IMR-90 (cell line): ENCODE results near the gene PPP2R2D. TPM values are rescaled to one million over a fixed set of nuclear protein-coding genes. Genes with fewer than 3 reads are reported as not detected.

Experiments
- ATAC-seq: fragments of 200-7000 bp; cut with Tn5 transposase; 2 replicates; pipeline ENCODE4 v1.9.1; 2020; ENCODE audit warnings: low read depth, mild to moderate bottlenecking, moderate library complexity
- BruUV-seq: library from RNA; stranded (reverse); fragments of 400-500 nt; replicated peaks from 2 replicates; lab custom pipeline; 2021; lab: Mats Ljungman, UMichigan
- CTCF ChIA-PET: fragments of 300-600 bp; formaldehyde crosslinking; extraction: SDS; loops from one replicate; lab custom pipeline; 2021; ENCODE audit warnings: antibody characterized with exemption; lab: Yijun Ruan, JAX
- POLR2A ChIA-PET: fragments of 300-600 bp; sonication (Branson Sonifier 250); formaldehyde crosslinking; loops from one replicate; lab custom pipeline; 2022; ENCODE audit warnings: antibody characterized with exemption; ENCODE audit not compliant: unreplicated experiment; lab: Charles Lee
- DNase-seq: peaks from one replicate; pipeline ENCODE4 v3.0.0; 2013
- H2AFZ ChIP-seq: replicated peaks from 2 replicates; pipeline ENCODE3; 2013; ENCODE audit warnings: low read length, mild to moderate bottlenecking; ENCODE audit not compliant: poor library complexity
- H2AK5ac ChIP-seq: 2 replicates; pipeline ENCODE4 v1.6.1; 2013; ENCODE audit warnings: low read depth, low read length, inconsistent platforms
- H2AK9ac ChIP-seq: replicated peaks from 2 replicates; pipeline ENCODE3; 2013; ENCODE audit warnings: mild to moderate bottlenecking, low read depth, low read length, moderate library complexity; ENCODE audit not compliant: poor library complexity
- H2BK120ac ChIP-seq: 2 replicates; pipeline ENCODE4 v1.6.1; 2013; ENCODE audit warnings: low read depth, low read length, inconsistent platforms
- H2BK15ac ChIP-seq: 3 replicates; pipeline ENCODE4 v1.6.1; 2013; ENCODE audit warnings: low read depth, low read length, inconsistent platforms
- H2BK20ac ChIP-seq: 2 replicates; pipeline ENCODE4 v1.6.1; 2013; ENCODE audit warnings: low read depth, mild to moderate bottlenecking, inconsistent platforms, low read length, moderate library complexity
- H2BK5ac ChIP-seq: 2 replicates; pipeline ENCODE4 v1.6.1; 2013; ENCODE audit warnings: mild to moderate bottlenecking, low read depth, low read length, inconsistent platforms; ENCODE audit not compliant: poor library complexity, severe bottlenecking
- H3K14ac ChIP-seq: replicated peaks from 2 replicates; pipeline ENCODE4 v1.6.1; 2013; ENCODE audit warnings: low read depth, low read length, inconsistent platforms
- H3K18ac ChIP-seq: 2 replicates; pipeline ENCODE4 v1.6.1; 2013; ENCODE audit warnings: low read depth, low read length, control low read depth
- H3K23ac ChIP-seq: 2 replicates; pipeline ENCODE4 v1.6.1; 2013; ENCODE audit warnings: low read depth, low read length, inconsistent platforms
- H3K27ac ChIP-seq: 2 replicates; pipeline ENCODE4 v1.5.1; 2013; ENCODE audit warnings: mild to moderate bottlenecking, control low read depth, low read length; ENCODE audit not compliant: insufficient read depth
- H3K27me3 ChIP-seq: 2 replicates; pipeline ENCODE4 v1.6.1; 2013; ENCODE audit warnings: low read length; ENCODE audit not compliant: control insufficient read depth, insufficient read depth
- H3K36me3 ChIP-seq: 2 replicates; pipeline ENCODE4 v1.6.1; 2013; ENCODE audit warnings: low read length, mixed read lengths; ENCODE audit not compliant: control insufficient read depth, insufficient read depth
- H3K4ac ChIP-seq: 2 replicates; pipeline ENCODE4 v1.6.1; 2013; ENCODE audit warnings: low read depth, low read length, inconsistent platforms
- H3K4me1 ChIP-seq: 2 replicates; pipeline ENCODE4 v1.6.1; 2013; ENCODE audit warnings: low read length, mixed read lengths; ENCODE audit not compliant: control insufficient read depth, insufficient read depth
- H3K4me2 ChIP-seq: 2 replicates; pipeline ENCODE4 v1.6.1; 2013; ENCODE audit warnings: low read depth, mild to moderate bottlenecking, control low read depth, low read length, moderate library complexity
- H3K4me3 ChIP-seq: 2 replicates; pipeline ENCODE4 v1.5.1; 2013; ENCODE audit warnings: low read depth, mild to moderate bottlenecking, control low read depth, low read length, moderate library complexity; ENCODE audit not compliant: insufficient read depth
- H3K56ac ChIP-seq: 2 replicates; pipeline ENCODE4 v1.6.1; 2013; ENCODE audit warnings: low read length, inconsistent platforms; ENCODE audit not compliant: insufficient read depth; ENCODE audit errors: extremely low read depth
- H3K79me1 ChIP-seq, 2 experiments: 2 replicates each; pipeline ENCODE4 v1.6.1; 2013; ENCODE audit warnings: low read length in 2 of 2, inconsistent platforms in 1 of 2, low read depth in 1 of 2
- H3K9ac ChIP-seq: 2 replicates; pipeline ENCODE4 v1.6.1; 2013; ENCODE audit warnings: low read depth, low read length, control low read depth
- H3K9me1 ChIP-seq: 2 replicates; pipeline ENCODE4 v1.6.1; 2013; ENCODE audit warnings: low read length, inconsistent platforms; ENCODE audit not compliant: insufficient read depth
- H3K9me3 ChIP-seq: 2 replicates; pipeline ENCODE4 v1.6.1; 2013; ENCODE audit warnings: low read length; ENCODE audit not compliant: control insufficient read depth, insufficient read depth
- H4K20me1 ChIP-seq: 2 replicates; pipeline ENCODE4 v1.6.1; 2013; ENCODE audit warnings: low read length, inconsistent platforms; ENCODE audit not compliant: insufficient read depth
- H4K5ac ChIP-seq: 2 replicates; pipeline ENCODE4 v1.6.1; 2013; ENCODE audit warnings: mild to moderate bottlenecking, low read depth, low read length, control low read depth
- H4K8ac ChIP-seq, 2 experiments: 2 replicates each; pipeline ENCODE4 v1.6.1; 2013; ENCODE audit warnings: low read depth in 2 of 2, low read length in 2 of 2, control low read depth in 1 of 2, inconsistent platforms in 1 of 2
- H4K91ac ChIP-seq: 2 replicates; pipeline ENCODE4 v1.6.1; 2013; ENCODE audit warnings: low read depth, low read length, inconsistent platforms; ENCODE audit not compliant: insufficient read depth
- BHLHE40 ChIP-seq: fragments of 150-350 bp; IDR thresholded peaks from 2 replicates; pipeline ENCODE4 v1.6.1; 2016; ENCODE audit warnings: mild to moderate bottlenecking, low read depth, low read length
- CEBPB ChIP-seq: IDR thresholded peaks from 2 replicates; pipeline ENCODE4 v1.6.1; 2012; ENCODE audit warnings: low read depth, low read length, improper control_type of control experiment
- CHD1 ChIP-seq: IDR thresholded peaks from 2 replicates; pipeline ENCODE4 v1.6.1; 2012; ENCODE audit warnings: low read depth, low read length, improper control_type of control experiment
- FOS ChIP-seq: fragments of 150-350 bp; IDR thresholded peaks from 2 replicates; pipeline ENCODE4 v1.6.1; 2016; ENCODE audit warnings: low read depth, low read length
- MAFK ChIP-seq: IDR thresholded peaks from 2 replicates; pipeline ENCODE4 v1.6.1; 2012; ENCODE audit warnings: low read depth, low read length, improper control_type of control experiment
- MAZ ChIP-seq: IDR thresholded peaks from 2 replicates; pipeline ENCODE4 v1.6.1; 2012; ENCODE audit warnings: low read depth, mild to moderate bottlenecking, low read length, improper control_type of control experiment, moderate library complexity, borderline replicate concordance
- MXI1 ChIP-seq: IDR thresholded peaks from 2 replicates; pipeline ENCODE4 v1.6.1; 2012; ENCODE audit warnings: low read depth, mild to moderate bottlenecking, low read length, moderate library complexity, borderline replicate concordance
- NFE2L2 ChIP-seq: fragments of 150-350 bp; IDR thresholded peaks from 2 replicates; pipeline ENCODE4 v1.6.1; 2016; ENCODE audit warnings: low read depth, mild to moderate bottlenecking, low read length
- POLR2A ChIP-seq: IDR thresholded peaks from 2 replicates; pipeline ENCODE4 v1.6.1; 2012; ENCODE audit warnings: mild to moderate bottlenecking, low read depth, low read length
- RAD21 ChIP-seq: IDR thresholded peaks from 2 replicates; pipeline ENCODE4 v1.6.1; 2012; ENCODE audit warnings: low read length, improper control_type of control experiment
- RCOR1 ChIP-seq: IDR thresholded peaks from 2 replicates; pipeline ENCODE4 v1.6.1; 2012; ENCODE audit warnings: mild to moderate bottlenecking, low read length, improper control_type of control experiment; ENCODE audit not compliant: insufficient replicate concordance
- RFX5 ChIP-seq: IDR thresholded peaks from 2 replicates; pipeline ENCODE4 v1.8.0; 2012; ENCODE audit warnings: low read depth, mild to moderate bottlenecking, low read length, moderate library complexity
- SMC3 ChIP-seq: fragments of 150-350 bp; IDR thresholded peaks from 2 replicates; pipeline ENCODE4 v1.6.1; 2016; ENCODE audit warnings: low read depth, mild to moderate bottlenecking, antibody characterized with exemption, low read length, moderate library complexity
- USF2 ChIP-seq: fragments of 150-350 bp; IDR thresholded peaks from 2 replicates; pipeline ENCODE4 v1.6.1; 2017; ENCODE audit warnings: mild to moderate bottlenecking, antibody characterized with exemption, low read length, low read depth
- WGBS, 2 experiments: methylation state at CpG; one replicate each; pipeline versions ENCODE4 v1.1.5 to v1.1.7; 2013; ENCODE audit warnings: missing lambda C conversion rate in 2 of 2; ENCODE audit not compliant: insufficient read length in 1 of 2; ENCODE audit errors: extremely low coverage in 2 of 2; 5-methylcytosine and 5-hydroxymethylcytosine counted together
- dilution Hi-C: fragments of 300-500 bp; cut with HindIII; formaldehyde crosslinking; loops from one replicate; pipeline ENCODE4 v1.14.3; 2018; ENCODE audit warnings: low sequenced_read_pairs; ENCODE audit not compliant: unreplicated experiment
- in situ Hi-C: fragments of 300-500 bp; cut with MboI; formaldehyde crosslinking; loops from 3 replicates; pipeline ENCODE4 v1.14.3; 2019; ENCODE audit warnings: low sequenced_read_pairs, inconsistent platforms, mixed read lengths
- intact Hi-C: fragments of 100-400 bp; cut with micrococcal nuclease; formaldehyde crosslinking; loops from 2 replicates; pipeline ENCODE4 v1.10.0; 2022
- polyA plus RNA-seq, 3 experiments: library from polyadenylated mRNA; depleted of rRNA; stranded (reverse); fragments of >200 nt; gene quantifications; 2 replicates each; pipeline ENCODE4 v1.2.3, GENCODE V29; 2012; ENCODE audit warnings: low replicate concordance in 1 of 3
- total RNA-seq: library from RNA; depleted of rRNA; stranded (reverse); fragments of >200 nt; gene quantifications from 2 replicates; pipeline ENCODE4 v1.2.3, GENCODE V29; 2012
- TF ChIP-seq, protein P1 (sequence below): fragments of 150-350 bp; IDR thresholded peaks from 2 replicates; pipeline ENCODE4 v1.6.1; 2016; ENCODE audit warnings: low read depth, mild to moderate bottlenecking, low read length, moderate library complexity, borderline replicate concordance
- TF ChIP-seq, protein P2 (sequence below): conservative IDR thresholded peaks from 2 replicates; pipeline ENCODE4 v1.5.1; 2012; ENCODE audit warnings: mild to moderate bottlenecking, low read depth, low read length, improper control_type of control experiment

Gene PPP2R2D
- total and polyA plus RNA-seq, 2 of the 4 experiments (the other 2 are of a cell fraction), result 22.8 to 23.8 TPM

DNA sequence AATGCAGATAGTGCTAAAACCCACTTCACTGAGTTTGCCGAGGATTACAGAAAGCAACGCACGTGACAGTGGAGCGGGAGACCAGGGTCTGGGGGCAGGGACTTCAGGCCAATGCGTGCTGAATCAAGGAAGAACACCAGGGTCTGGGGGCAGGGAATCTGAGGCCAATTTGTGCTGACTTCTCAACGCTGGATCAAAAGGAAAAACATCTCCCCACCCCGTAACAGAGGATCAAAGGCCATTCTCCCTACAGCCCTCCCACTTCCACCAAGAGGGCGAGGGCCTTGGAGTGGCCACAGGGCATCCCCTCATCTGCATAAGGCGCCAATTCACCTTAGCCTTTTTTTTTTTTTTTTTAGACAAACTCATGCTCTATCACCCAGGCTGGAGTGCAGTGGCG lies 103.2 kb downstream of the PPP2R2D start:
- Histone ChIP-seq H2AK9ac (no peak overlapping the region), H4K91ac (no peak overlapping the region), H3K4ac (no peak overlapping the region), H3K9me1 (peaks cover under 1% of the 10 kb centered on the region; the same call in 1 of the 2 replicates), H3K9ac (no peak overlapping the region), H3K79me1 (no peaks in the 10 kb centered on the region), H2BK120ac (no peak overlapping the region), H2BK20ac (no peak overlapping the region), H3K56ac (no peak overlapping the region), H3K27ac (no peak overlapping the region), H2AFZ (no peak overlapping the region), H3K4me3 (no peak overlapping the region), H3K18ac (no peak overlapping the region), H3K4me1 (no peaks in the 10 kb centered on the region), H4K20me1 (no peaks in the 10 kb centered on the region), H4K5ac (no peak overlapping the region), H3K36me3 (no peaks in the 10 kb centered on the region), H4K8ac (no peak overlapping the region), H3K4me2 (no peak overlapping the region), H3K9me3 (peaks cover 9% of the 10 kb centered on the region), H2BK5ac (no peak overlapping the region), H2AK5ac (no peak overlapping the region), H3K23ac (no peak overlapping the region), H3K27me3 (peaks cover 29% of the 10 kb centered on the region), H3K14ac (no peak overlapping the region), H2BK15ac (no peak overlapping the region)
- BruUV-seq, result no TSS peak
- CTCF ChIA-PET, result interaction anchor here (1.0 kb wide), 1 partner anchor 19 kb away, joined by 3 read pairs; no protein-coding TSS in a partner anchor
- dilution Hi-C loops, result no loop called here
- TF ChIP-seq USF2, result no peak
- TF ChIP-seq RAD21, result no peak
- no peak for TF ChIP-seq RFX5
- TF ChIP-seq RCOR1, result no peak
- TF ChIP-seq MXI1, result no peak
- TF ChIP-seq MAZ, result no peak
- TF ChIP-seq, protein P1, sequence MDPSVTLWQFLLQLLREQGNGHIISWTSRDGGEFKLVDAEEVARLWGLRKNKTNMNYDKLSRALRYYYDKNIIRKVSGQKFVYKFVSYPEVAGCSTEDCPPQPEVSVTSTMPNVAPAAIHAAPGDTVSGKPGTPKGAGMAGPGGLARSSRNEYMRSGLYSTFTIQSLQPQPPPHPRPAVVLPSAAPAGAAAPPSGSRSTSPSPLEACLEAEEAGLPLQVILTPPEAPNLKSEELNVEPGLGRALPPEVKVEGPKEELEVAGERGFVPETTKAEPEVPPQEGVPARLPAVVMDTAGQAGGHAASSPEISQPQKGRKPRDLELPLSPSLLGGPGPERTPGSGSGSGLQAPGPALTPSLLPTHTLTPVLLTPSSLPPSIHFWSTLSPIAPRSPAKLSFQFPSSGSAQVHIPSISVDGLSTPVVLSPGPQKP, result no peak
- no peak for TF ChIP-seq NFE2L2
- TF ChIP-seq POLR2A, result no peak
- TF ChIP-seq CHD1, result no peak
- TF ChIP-seq, protein P2, sequence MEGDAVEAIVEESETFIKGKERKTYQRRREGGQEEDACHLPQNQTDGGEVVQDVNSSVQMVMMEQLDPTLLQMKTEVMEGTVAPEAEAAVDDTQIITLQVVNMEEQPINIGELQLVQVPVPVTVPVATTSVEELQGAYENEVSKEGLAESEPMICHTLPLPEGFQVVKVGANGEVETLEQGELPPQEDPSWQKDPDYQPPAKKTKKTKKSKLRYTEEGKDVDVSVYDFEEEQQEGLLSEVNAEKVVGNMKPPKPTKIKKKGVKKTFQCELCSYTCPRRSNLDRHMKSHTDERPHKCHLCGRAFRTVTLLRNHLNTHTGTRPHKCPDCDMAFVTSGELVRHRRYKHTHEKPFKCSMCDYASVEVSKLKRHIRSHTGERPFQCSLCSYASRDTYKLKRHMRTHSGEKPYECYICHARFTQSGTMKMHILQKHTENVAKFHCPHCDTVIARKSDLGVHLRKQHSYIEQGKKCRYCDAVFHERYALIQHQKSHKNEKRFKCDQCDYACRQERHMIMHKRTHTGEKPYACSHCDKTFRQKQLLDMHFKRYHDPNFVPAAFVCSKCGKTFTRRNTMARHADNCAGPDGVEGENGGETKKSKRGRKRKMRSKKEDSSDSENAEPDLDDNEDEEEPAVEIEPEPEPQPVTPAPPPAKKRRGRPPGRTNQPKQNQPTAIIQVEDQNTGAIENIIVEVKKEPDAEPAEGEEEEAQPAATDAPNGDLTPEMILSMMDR, result no peak
- no peak for TF ChIP-seq FOS
- TF ChIP-seq SMC3, result no peak
- TF ChIP-seq CEBPB, result no peak
- TF ChIP-seq BHLHE40, result no peak
- TF ChIP-seq MAFK, result no peak
- WGBS, 2 experiments, result 41% methylated on average over 7 of the region's 10 CpGs; no CpG with 5 or more reads in 1 of the 2 experiments
- DNase-seq (no peak), ATAC-seq (no peak)
- in situ Hi-C loops, result loop anchor here (25.0 kb wide), 1 partner anchor 1817 kb away; no protein-coding TSS in a partner anchor
- intact Hi-C loops, result no loop called here
- POLR2A ChIA-PET, result no interaction called here
